Adipose tissue (tissue), 3 donors: ENCODE data around the gene SLC22A23. TPM values are rescaled to one million over a fixed set of nuclear protein-coding genes. Genes with fewer than 3 reads are reported as not detected.

Source experiments
- H3K27ac ChIP-seq: one replicate; pipeline ENCODE4 v1.5.1; 2013; ENCODE audit warnings: low read depth, low read length
- WGBS, 3 donors: extraction: QIAGEN DNeasy Blood & Tissue Kit; methylation state at CpG; one replicate each; pipeline ENCODE4 v1.1.7; 2013; 5-methylcytosine and 5-hydroxymethylcytosine counted together
- polyA plus RNA-seq, 3 donors: library from polyadenylated mRNA; stranded (reverse); fragments of 200-250 nt; gene quantifications; one replicate each; pipeline ENCODE4 v1.2.3, GENCODE V29; 2013
- donor health status: healthy with polysubstance abuse.
- donor health status: Bipolar disorder and iron deficiency.
- donor health status: healthy.

The SLC22A23 gene
- polyA plus RNA-seq, 3 donors = 4.9 to 11.3 (median 7.2) TPM

GRCh38 chr6:3323696-3324261 lies 133.1 kb downstream of the SLC22A23 start:
- H3K27ac ChIP-seq = no peak overlapping the region
- 77 to 82% (median 80%) methylated on average over 20 to 21 of the region's 21 CpGs for WGBS, 3 donors

- no peak overlapping the region for H3K27ac ChIP-seq
- 80 to 90% (median 89%) methylated on average over 3 of the region's 3 CpGs for WGBS, 3 donors
Measured at GRCh38 chr6:3323148-3323547, 133.7 kb downstream of the SLC22A23 start.

- 63 to 90% (median 87%) methylated on average over 14 of the region's 14 CpGs for WGBS, 3 donors
- H3K27ac ChIP-seq = no peak overlapping the region
Measured at GRCh38 chr6:3322366-3322890, 134.4 kb downstream of the SLC22A23 start.

GRCh38 chr6:3321875-3322274 lies 135.0 kb downstream of the SLC22A23 start:
- no peak overlapping the region for H3K27ac ChIP-seq
- 52 to 91% (median 72%) methylated on average over 8 of the region's 8 CpGs for WGBS, 3 donors

- WGBS, 3 donors = 80 to 95% (median 86%) methylated on average over 11 of the region's 11 CpGs
Measured at GRCh38 chr6:3321042-3321441, 135.8 kb downstream of the SLC22A23 start.

GRCh38 chr6:3320238-3320811 lies 136.5 kb downstream of the SLC22A23 start:
- WGBS, 3 donors = 89 to 93% (median 90%) methylated on average over 7 of the region's 7 CpGs
- no peak overlapping the region for H3K27ac ChIP-seq

More at GRCh38 chr6:3321042-3321441, 135.8 kb downstream of the SLC22A23 start:
- H3K27ac ChIP-seq = no peak overlapping the region

- 64 to 86% (median 77%) methylated on average over 10 of the region's 10 CpGs for WGBS, 3 donors
- no peak overlapping the region for H3K27ac ChIP-seq
Measured at GRCh38 chr6:3319610-3320200, 137.1 kb downstream of the SLC22A23 start.

- 93 to 94% (median 93%) methylated on average over 13 of the region's 13 CpGs for WGBS, 3 donors
- no peak overlapping the region for H3K27ac ChIP-seq
Measured at GRCh38 chr6:3318821-3319540, 137.9 kb downstream of the SLC22A23 start.

- no peak overlapping the region for H3K27ac ChIP-seq
- WGBS, 3 donors = 77 to 84% (median 84%) methylated on average over 10 of the region's 10 CpGs
Measured at GRCh38 chr6:3318226-3318625, 138.6 kb downstream of the SLC22A23 start.

- 85 to 92% (median 86%) methylated on average over 11 of the region's 11 CpGs for WGBS, 3 donors
- no peak overlapping the region for H3K27ac ChIP-seq
Measured at GRCh38 chr6:3317741-3318211, 139.1 kb downstream of the SLC22A23 start.

GRCh38 chr6:3316818-3317217 lies 140.0 kb downstream of the SLC22A23 start:
- no peak overlapping the region for H3K27ac ChIP-seq
- WGBS, 3 donors = 79 to 91% (median 85%) methylated on average over 8 of the region's 8 CpGs

GRCh38 chr6:3316331-3316730 lies 140.5 kb downstream of the SLC22A23 start:
- WGBS, 3 donors = 94 to 96% (median 95%) methylated on average over 9 of the region's 9 CpGs
- H3K27ac ChIP-seq = no peak overlapping the region

- 82 to 88% (median 83%) methylated on average over 8 of the region's 8 CpGs for WGBS, 3 donors
- no peak overlapping the region for H3K27ac ChIP-seq
Measured at GRCh38 chr6:3315841-3316240, 141.0 kb downstream of the SLC22A23 start.

- WGBS, 3 donors = 79 to 92% (median 85%) methylated on average over 20 of the region's 20 CpGs
- H3K27ac ChIP-seq = no peak overlapping the region
Measured at GRCh38 chr6:3314621-3315467, 142.0 kb downstream of the SLC22A23 start.

- H3K27ac ChIP-seq = no peak overlapping the region
- 92 to 97% (median 95%) methylated on average over 7 of the region's 7 CpGs for WGBS, 3 donors
Measured at GRCh38 chr6:3314176-3314575, 142.7 kb downstream of the SLC22A23 start.

GRCh38 chr6:3312604-3313231 lies 144.1 kb downstream of the SLC22A23 start:
- no peak overlapping the region for H3K27ac ChIP-seq
- WGBS, 3 donors = 78 to 84% (median 83%) methylated on average over 11 of the region's 11 CpGs

GRCh38 chr6:3311826-3312225 lies 145.0 kb downstream of the SLC22A23 start:
- WGBS, 3 donors = 90 to 94% (median 92%) methylated on average over 6 of the region's 6 CpGs
- no peak overlapping the region for H3K27ac ChIP-seq

- no peak overlapping the region for H3K27ac ChIP-seq
- 59 to 86% (median 86%) methylated on average over 9 of the region's 9 CpGs for WGBS, 3 donors
Measured at GRCh38 chr6:3310703-3311102, 146.1 kb downstream of the SLC22A23 start.
